Adrenal gland (tissue), 5 donors: ENCODE data around the gene INS.

Source experiments
- CTCF ChIP-seq, 6 experiments: fragments of 450-650 bp in 4 of 6; fragments of 200-600 bp in 2 of 6; sonication (generic) in 1 of 6; IDR thresholded peaks; 1 replicate in 5 of 6; 2 replicates in 1 of 6; pipeline versions ENCODE4 v1.5.1 to v1.8.0; 2016 to 2021; ENCODE audit warnings: antibody characterized with exemption in 6 of 6, mild to moderate bottlenecking in 2 of 6, moderate library complexity in 1 of 6
- POLR2A ChIP-seq, 2 donors: fragments of 450-650 bp; IDR thresholded peaks; one replicate each; pipeline ENCODE4 v1.6.1; 2017; ENCODE audit warnings: antibody characterized with exemption in 2 of 2, mild to moderate bottlenecking in 2 of 2, moderate library complexity in 1 of 2
- donor health status: DM: no; HTN: no; CAD: no.

- TF ChIP-seq CTCF (IDR thresholded peaks at IDR 0.05) (no peak), POLR2A (IDR thresholded peaks at IDR 0.05) (peak; percentile 4 to 38)
Observed at GRCh38 chr11:2169626-2170570, 8.9 kb upstream of the INS start.
